Kidney epithelial cell (primary cell): ENCODE data around the gene CCDC136. TPM values are rescaled to one million over a fixed set of nuclear protein-coding genes. Genes with fewer than 3 reads are reported as not detected.

Experiments
- DNase-seq: peaks from one replicate; pipeline ENCODE4 v3.0.0-alpha.2; 2010; ENCODE audit warnings: low read depth
- H3K27me3 ChIP-seq: 2 replicates; pipeline ENCODE4 v1.6.0; 2011; ENCODE audit warnings: low read length; ENCODE audit not compliant: control insufficient read depth, insufficient read depth
- H3K36me3 ChIP-seq: 2 replicates; pipeline ENCODE4 v1.5.1; 2011; ENCODE audit warnings: low read length; ENCODE audit not compliant: control insufficient read depth, insufficient read depth
- H3K4me3 ChIP-seq: 2 replicates; pipeline ENCODE4 v1.5.1; 2011; ENCODE audit warnings: low read depth, mild to moderate bottlenecking, control low read depth, low read length
- total RNA-seq: library from RNA; depleted of rRNA; stranded (reverse); fragments of >200 nt; gene quantifications from 2 replicates; pipeline ENCODE4 v1.2.3, GENCODE V29; 2015
- TF ChIP-seq, protein P1 (sequence below): IDR thresholded peaks from 2 replicates; pipeline ENCODE4 v1.5.1; 2011; ENCODE audit warnings: mild to moderate bottlenecking, moderate library complexity, low read length, control low read depth, inconsistent platforms; ENCODE audit not compliant: insufficient read depth, poor library complexity, severe bottlenecking

Gene CCDC136
- total RNA-seq, 1 donor from 2014 or later, result 7.2 TPM

GRCh38 chr7:128843938-128844621 is 52.3 kb downstream of the CCDC136 start:
- TF ChIP-seq, protein P1, sequence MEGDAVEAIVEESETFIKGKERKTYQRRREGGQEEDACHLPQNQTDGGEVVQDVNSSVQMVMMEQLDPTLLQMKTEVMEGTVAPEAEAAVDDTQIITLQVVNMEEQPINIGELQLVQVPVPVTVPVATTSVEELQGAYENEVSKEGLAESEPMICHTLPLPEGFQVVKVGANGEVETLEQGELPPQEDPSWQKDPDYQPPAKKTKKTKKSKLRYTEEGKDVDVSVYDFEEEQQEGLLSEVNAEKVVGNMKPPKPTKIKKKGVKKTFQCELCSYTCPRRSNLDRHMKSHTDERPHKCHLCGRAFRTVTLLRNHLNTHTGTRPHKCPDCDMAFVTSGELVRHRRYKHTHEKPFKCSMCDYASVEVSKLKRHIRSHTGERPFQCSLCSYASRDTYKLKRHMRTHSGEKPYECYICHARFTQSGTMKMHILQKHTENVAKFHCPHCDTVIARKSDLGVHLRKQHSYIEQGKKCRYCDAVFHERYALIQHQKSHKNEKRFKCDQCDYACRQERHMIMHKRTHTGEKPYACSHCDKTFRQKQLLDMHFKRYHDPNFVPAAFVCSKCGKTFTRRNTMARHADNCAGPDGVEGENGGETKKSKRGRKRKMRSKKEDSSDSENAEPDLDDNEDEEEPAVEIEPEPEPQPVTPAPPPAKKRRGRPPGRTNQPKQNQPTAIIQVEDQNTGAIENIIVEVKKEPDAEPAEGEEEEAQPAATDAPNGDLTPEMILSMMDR, result no peak
- peaks cover 11% of the 10 kb centered on the region for H3K36me3 ChIP-seq
- no peak for DNase-seq
- no peaks in the 10 kb centered on the region for H3K27me3 ChIP-seq
- no peak overlapping the region for H3K4me3 ChIP-seq

DNA sequence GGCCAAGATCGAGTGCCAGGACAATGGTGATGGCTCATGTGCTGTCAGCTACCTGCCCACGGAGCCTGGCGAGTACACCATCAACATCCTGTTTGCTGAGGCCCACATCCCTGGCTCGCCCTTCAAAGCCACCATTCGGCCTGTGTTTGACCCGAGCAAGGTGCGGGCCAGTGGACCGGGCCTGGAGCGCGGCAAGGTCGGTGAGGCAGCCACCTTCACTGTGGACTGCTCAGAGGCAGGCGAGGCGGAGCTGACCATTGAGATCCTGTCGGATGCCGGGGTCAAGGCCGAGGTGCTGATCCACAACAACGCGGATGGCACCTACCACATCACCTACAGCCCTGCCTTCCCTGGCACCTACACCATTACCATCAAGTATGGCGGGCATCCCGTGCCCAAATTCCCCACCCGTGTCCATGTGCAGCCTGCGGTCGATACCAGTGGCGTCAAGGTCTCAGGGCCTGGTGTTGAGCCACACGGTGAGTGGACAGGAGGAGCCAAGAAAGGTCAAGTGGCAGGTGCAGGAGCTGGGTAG is 53.1 kb downstream of the CCDC136 start:
- no peaks in the 10 kb centered on the region for H3K27me3 ChIP-seq
- DNase-seq, result no peak
- no peak overlapping the region for H3K4me3 ChIP-seq
- peaks cover 9% of the 10 kb centered on the region for H3K36me3 ChIP-seq
- TF ChIP-seq, protein P1, result no peak

DNA sequence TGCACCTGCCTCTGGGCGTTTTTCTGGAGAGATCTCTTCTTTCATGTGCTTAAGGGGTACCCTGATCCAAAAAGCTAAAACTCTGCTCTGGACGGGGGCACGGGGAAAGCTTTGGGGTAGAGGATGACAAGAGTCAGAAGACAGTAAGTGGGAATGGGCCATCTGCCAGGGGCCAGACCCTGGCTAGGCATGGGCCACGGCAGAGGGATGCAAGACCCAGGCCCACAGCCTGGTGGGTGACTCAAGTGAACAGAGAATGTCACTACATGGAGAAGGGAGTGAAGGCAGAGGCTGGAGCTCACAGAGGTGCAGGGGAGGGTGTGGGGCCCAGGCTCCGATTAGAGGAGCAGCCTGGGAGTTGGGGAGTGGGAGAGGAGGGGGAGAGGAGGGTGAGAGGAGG is 53.7 kb downstream of the CCDC136 start:
- TF ChIP-seq, protein P1, result no peak
- Histone ChIP-seq H3K4me3 (no peak overlapping the region), H3K27me3 (no peaks in the 10 kb centered on the region), H3K36me3 (peaks cover 8% of the 10 kb centered on the region)
- DNase-seq, result no peak

GRCh38 chr7:128845987-128846386 is 54.2 kb downstream of the CCDC136 start:
- H3K4me3 ChIP-seq, result no peak overlapping the region
- no peak for DNase-seq
- peaks cover 7% of the 10 kb centered on the region for H3K36me3 ChIP-seq
- no peaks in the 10 kb centered on the region for H3K27me3 ChIP-seq
- TF ChIP-seq, protein P1, result no peak

- H3K36me3 ChIP-seq, result peaks cover 5% of the 10 kb centered on the region
- TF ChIP-seq, protein P1, result no peak
- no peaks in the 10 kb centered on the region for H3K27me3 ChIP-seq
- DNase-seq, result no peak
- no peak overlapping the region for H3K4me3 ChIP-seq
These were observed 55.1 kb downstream of the CCDC136 start for GRCh38 chr7:128846781-128847444.
